NCI-H774 (cell line): ENCODE results near the gene SPPL3.
A peak's percentile ranks its signal among the peaks of the same experiment; 100 is the strongest.
"Not testable (repeated sequence)": the region's sequence is repeated elsewhere in the genome, so short reads cannot be mapped to it uniquely, and the experiment has no call there.

Experiments
- DNase-seq: peaks from one replicate; lab custom pipeline; 2025; lab: John Stamatoyannopoulos, UW

The SPPL3 gene

DNA sequence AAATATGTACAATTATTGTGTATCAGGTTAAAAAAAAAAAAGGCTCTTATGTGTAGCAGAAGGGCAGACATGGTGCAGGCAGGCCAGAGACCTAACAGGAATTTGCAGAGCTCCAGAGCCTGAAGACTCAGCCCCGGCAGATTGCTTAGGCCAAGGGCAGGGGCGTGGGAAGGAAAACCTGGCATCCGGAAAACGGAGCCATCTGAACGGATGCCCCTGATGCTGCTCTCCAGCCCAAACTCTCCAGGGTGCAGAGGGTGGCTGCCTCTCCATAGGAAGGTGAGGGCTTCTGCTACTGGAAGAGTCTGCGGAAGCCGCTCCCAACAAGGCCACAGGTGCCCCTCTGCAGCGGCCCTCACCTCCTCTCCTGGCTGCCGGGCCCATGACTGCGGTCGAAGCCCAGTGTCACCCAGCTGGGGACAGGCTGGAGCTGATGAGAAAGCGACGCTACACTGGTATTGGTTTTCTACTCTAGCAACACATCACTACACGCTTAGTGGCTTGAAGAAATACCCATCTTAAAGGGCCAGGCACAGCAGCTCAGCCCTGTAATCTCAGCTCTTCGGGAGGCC is 159.2 kb downstream of the SPPL3 start:
- no peak for DNase-seq

DNA sequence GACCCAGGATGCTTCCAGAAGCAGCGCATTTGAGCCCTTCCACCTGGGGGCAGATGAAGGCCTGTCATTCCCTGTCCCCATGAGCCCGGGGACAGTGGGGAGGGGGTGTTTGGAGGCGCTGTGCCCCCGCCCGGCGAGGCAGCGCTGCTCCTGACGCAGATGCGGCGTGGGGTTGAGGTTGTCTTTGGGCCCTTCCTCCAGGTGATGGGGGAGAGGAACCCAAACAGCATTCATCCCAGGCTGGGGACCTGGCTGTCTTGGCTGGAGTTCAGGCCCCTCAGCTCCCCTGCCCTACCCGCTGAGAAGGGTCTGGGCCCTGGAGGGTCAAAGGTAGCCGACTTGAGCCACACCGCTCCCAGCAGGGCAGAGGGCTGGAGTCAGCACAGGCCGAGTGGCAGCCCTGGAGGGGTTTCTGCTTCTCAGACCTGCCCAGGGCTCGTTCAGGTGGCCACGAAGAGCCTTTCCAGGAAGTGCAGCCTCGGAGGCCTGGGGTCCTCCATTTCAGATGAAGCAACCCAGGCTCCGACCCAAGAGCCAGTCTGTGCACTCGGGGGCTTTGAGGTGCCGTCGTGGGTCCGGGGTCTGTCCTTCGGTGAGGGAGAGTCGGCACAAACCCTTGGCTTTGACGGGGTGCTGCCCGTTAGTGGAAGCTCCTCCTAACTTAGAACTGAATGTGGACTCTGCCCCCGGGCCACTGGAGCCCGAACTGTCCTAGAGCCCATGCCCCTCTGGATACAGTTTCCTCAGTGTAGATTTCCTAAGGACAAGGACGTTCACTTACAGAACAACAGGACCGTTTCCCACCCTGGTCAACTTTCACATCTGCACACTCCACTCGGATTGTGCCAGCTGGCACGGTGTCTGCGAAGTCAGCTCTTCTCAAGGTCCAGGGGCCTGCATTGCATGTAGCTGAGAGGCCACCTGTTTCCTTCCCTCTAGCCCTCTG is 162.4 kb downstream of the SPPL3 start:
- no peak for DNase-seq

DNA sequence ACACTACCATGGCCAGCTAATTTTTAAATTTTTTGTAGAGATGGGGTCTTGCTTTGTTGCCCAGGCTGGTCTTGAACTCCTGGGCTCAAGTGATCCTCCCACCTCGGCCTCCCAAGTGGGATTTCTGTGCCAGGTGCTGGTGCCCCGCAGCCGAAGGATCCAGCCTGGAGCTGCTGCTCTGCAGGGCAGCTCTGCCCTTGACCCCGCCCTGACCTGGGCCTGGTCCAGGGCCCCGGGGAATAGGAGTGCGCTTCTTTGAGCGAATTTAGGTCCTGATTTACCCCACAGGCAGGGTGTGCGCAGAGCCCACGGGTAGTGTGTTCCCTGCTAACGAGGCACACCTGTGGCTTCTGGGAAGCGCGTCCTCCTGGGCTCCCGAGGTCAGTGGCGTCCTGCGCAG is 163.3 kb downstream of the SPPL3 start:
- DNase-seq = no peak

DNA sequence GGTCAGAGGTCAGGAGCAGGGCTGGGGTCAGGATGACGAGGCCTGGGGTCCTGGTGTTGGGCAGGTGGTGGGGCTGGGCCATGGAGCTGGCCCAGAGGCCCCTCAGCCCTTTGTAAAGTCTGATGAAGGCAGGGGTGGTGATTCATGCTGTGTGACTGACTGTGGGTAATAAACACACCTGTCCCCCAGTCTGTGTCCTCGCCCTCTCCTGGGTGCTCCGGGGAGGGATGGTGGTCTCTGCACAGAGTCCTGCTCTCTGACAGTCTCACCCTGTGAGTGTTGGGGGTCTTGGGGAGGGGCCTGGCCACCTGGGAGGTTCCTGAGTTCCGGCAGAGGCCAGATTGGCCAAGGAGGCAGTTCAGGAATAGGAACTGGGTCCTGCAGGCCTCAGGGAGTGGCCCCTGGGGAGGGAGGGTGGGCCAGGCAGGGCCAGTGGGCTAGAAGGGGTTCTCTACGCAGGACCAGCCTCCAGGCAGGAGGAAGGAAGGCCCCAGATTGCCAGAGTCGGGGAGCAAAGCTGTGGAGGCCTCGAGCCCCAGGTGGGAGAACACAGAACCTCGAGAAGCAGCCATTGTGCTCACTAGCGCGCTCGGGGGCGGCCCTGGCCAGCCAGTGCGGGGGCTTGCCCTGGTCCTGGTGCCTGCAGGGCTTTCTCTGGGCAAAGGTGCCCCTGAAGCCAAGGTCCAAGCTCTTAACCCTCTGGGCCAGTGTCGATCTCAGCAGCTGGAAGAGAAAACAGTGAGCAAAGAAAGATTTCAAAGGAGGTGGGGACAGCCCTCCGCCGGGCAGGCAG is 164.1 kb downstream of the SPPL3 start:
- DNase-seq = no peak

DNA sequence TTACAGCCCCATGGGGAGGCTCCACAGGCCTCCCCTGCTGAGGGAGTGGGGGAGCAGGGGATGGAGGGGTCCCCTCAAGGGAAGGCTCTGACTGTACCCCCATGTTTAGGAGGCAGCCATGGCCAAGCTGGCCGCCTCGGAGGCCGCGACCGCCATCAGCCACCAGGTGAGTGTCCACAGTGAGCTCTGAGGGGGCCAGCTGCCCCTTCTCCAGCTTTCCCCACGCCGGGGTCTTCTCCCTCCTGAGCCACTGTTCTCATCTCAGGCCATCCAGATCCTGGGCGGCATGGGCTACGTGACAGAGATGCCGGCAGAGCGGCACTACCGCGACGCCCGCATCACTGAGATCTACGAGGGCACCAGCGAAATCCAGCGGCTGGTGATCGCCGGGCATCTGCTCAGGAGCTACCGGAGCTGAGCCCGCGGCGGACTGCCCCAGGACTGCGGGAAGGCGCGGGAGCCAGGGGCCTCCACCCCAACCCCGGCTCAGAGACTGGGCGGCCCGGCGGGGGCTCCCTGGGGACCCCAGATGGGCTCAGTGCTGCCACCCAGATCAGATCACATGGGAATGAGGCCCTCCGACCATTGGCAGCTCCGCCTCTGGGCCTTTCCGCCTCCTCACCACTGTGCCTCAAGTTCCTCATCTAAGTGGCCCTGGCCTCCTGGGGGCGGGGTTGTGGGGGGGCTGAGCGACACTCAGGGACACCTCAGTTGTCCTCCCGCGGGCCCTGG is 165.0 kb downstream of the SPPL3 start:
- DNase-seq = no peak

DNA sequence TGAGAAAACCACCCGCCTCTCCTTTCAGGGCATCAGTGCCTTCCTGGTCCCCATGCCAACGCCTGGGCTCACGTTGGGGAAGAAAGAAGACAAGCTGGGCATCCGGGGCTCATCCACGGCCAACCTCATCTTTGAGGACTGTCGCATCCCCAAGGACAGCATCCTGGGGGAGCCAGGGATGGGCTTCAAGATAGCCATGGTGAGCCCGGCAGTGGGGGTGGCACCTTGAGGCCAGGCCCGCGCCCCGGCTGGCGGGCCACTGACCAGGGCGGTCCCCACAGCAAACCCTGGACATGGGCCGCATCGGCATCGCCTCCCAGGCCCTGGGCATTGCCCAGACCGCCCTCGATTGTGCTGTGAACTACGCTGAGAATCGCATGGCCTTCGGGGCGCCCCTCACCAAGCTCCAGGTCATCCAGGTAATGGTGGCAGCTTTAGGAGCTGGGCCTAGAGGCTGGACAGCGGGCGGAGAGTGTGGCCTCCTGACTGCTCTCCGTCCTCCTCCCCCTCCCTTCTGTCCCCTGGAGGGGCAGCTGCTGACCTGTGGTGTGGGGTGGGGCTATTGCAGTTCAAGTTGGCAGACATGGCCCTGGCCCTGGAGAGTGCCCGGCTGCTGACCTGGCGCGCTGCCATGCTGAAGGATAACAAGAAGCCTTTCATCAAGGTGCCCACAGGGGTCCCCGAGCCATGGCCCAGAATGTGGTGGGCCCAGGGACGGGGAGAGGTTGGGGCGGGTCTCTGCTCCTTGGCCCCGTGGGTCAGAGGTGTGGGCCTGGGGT is 165.7 kb downstream of the SPPL3 start:
- DNase-seq = no peak

DNA sequence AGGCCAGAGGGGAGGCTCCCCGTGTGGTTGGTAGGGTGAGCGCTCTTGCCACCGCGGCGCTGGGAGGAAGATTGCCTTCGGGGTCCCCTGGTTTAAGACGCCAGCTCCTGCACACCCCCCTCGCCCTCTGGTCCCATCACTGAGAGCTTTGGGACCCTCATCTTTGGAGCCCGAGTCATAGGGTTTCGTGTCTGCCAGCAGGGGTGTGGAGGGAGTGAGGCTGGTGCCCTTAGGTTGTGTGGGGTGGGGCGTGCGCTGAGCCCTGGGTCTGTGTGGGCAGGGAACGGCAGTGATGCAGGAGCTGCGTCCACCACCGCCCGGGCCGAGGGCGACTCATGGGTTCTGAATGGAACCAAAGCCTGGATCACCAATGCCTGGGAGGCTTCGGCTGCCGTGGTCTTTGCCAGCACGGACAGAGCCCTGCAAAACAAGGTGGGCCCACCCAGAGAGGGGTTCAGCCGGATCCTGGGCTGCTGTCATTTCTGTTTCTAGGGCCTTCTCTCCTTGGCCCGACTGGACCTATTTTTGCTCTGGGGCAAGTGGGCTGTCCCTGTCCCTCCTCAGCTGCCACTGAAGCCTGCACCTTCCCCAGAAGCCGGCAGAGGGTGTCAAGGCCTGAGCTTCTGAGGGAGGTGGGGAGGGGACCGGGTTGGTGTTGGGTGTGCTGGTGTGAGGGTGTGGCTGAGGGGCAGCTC is 166.5 kb downstream of the SPPL3 start:
- no peak for DNase-seq

DNA sequence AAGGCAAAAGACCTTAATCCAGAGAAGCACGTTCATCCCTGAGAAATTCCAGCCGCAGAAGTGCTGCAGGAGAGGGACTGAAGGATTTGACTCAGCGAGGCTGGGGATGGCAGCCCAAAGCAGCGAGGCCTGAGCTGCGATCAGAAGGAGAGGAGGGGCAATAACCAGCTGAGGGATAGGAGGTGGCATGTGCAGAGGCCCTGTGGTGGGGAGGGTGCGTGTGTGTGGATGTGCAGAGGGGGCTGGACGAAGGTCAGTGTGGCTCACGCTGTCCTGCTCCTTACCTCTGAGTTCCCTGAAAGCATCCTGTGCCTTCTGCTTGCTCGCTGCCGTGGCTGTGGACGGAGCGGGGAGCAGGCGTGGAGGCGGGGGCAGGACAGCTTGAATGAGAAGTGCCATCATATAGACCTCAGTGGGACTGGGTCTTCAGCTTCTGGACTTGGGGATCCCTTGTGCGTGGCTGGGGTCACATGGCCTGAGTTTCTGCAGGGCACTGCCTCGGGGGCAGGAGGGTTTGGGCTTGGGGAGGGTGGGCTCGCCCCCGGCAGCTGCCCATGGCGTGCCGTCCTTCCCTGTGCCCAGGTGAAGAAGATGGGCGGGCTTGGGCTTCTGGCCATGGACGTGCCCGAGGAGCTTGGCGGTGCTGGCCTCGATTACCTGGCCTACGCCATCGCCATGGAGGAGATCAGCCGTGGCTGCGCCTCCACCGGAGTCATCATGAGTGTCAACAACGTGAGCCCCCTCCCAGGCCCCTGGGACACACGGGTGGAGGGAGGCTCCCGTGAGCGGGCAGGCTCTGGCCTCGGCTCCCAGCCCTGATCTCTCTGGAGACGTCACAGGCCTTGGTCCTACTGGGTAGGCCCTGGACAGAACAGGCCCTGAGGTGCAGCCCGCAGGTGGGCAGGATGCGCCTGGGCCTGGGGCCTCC is 167.5 kb downstream of the SPPL3 start:
- DNase-seq = no peak

DNA sequence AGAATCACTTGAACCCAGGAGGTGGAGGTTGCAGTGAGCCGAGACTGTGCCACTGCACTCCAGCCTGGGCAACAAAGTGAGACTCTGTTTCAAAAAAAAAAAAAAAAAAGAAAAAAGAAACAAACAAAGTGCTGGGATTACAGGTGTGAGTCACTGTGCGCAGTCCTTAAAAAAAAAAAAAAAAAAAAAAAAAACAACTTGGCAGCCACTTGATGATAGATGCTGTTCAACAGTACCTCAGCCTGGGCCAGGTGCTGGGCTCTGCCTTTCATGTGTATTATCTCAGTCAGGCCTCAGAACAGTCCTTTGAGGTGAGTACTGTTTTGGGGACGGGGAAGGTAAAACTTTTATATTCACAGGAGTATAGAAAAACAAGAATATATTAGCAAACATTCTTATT is 169.0 kb downstream of the SPPL3 start:
- DNase-seq = no peak

DNA sequence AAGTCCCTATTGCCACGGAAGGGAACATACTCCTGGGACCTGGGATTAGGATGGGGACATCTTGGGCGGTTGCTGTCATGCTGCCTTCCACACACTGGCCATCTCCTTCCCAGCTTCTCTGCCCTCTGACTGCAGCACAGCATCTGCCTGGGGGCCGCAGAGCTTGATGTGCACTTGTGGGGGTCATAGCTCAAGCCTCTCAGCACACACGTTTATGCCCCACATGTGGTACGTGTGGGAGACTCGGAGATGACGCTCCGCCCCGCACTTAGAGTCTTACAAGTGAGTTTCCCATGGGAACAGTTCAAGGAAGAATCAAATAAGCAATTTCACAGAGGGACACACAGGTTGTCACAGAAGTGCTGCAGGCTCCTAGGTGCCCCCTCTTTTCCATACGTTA is 169.9 kb downstream of the SPPL3 start:
- DNase-seq = no peak

DNA sequence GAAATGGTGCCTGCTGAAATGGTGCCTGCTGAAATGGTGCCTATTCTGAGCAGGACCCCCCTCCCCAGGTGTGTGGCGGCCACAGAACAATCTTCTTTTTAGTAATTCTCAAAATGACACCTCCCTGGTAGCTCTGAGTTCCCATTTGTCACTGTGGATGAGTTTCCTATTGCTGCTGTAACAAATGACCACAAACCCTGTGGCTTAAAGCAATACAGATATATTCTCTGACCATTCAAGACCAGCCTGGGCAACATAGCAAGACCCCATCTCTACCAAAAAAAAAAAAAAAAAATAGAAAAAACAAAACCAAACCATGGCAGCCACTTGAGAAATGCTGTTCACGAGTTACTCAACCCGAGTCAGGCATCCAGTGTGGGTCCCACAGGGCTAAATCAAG is 170.6 kb downstream of the SPPL3 start:
- no peak for DNase-seq

DNA sequence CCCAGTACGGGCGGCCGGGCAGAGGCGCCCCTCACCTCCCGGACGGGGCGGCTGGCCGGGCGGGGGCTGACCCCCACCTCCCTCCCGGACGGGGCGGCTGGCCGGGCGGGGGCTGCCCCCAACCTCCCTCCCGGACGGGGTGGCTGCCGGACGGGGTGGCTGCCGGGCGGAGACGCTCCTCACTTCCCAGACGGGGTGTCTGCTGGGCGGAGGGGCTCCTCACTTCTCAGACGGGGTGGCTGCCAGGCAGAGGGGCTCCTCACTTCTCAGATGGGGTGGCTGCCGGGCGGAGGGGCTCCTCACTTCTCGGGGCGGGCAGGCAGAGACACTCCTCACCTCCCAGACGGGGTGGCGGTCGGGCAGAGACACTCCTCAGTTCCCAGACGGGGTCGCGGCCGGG is 172.0 kb downstream of the SPPL3 start:
- DNase-seq = not testable (repeated sequence)

DNA sequence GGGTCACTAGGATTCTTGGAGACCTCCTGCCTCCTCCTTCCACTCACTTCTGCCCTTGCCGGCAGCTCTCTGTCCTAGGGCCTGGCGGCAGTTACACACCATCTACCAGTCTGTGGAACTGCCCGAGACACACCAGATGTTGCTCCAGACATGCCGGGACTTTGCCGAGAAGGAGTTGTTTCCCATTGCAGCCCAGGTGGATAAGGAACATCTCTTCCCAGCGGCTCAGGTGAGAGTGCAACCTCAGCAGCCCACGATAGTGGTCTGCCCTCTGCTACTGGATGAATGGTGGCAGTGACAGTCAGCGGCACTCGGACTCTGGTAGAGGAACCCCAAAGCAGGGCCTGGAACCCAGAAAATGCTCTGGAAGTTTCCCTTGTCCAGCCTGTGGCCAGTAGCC is 177.2 kb downstream of the SPPL3 start:
- no peak for DNase-seq

DNA sequence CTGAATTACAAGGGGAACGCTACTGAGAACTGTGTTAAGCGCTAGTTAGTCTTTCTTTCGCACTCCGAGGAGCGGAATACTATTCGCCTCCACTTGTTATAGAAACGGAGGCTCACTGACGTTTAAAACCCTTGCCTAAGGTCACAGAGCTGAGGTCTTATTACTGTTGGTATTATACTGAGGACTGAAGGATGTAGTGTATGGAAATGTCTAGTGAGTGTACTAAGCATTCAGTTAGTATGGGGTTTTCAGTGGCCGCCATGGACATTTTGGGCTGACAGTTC is 177.7 kb downstream of the SPPL3 start:
- no peak for DNase-seq

DNA sequence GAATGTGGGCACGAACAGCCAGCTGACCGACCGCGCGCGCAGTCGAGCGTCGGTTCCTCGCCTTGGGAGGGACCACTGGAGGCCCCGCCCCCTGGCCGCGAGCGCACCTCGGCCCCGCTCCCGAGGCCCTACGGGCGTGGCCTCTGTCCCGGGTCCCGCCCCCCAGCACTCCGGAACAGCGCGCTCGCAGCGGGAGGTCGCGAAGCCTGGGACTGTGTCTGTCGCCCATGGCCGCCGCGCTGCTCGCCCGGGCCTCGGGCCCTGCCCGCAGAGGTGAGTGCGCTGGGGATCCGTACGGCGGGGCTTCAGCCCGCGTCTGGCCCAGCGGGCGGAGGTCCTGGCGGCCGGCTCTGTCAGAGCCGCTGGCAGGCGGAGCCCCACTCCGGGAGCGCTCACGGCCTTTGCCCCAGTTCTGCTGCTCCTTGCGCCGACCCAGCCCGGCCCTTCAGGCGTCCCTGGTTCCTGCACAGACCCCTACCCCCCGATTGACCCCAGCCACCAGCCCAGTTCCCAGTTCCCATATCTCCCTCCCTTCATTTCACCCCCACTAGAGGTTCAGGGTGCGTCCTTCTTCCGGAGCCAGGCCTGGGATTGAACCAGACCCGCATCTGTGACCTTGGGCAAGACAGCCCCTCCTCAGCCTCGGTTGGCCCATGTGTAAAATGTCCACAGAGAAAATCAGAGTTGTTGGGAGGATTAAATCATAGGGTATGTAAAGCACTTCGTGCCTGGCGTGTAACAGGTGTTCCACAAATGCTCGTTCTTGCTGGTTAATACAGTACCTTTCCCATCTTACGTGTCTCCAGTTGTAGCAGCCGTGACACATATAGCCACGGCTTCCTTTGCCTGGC is 178.3 kb downstream of the SPPL3 start, which contains the start of gene ACADS:
ACADS (plus strand) TSS at position 168 of the 851 bp plus-strand sequence; CDS start at position 228, 60 bp downstream.
- DNase-seq = peak; percentile 92

DNA sequence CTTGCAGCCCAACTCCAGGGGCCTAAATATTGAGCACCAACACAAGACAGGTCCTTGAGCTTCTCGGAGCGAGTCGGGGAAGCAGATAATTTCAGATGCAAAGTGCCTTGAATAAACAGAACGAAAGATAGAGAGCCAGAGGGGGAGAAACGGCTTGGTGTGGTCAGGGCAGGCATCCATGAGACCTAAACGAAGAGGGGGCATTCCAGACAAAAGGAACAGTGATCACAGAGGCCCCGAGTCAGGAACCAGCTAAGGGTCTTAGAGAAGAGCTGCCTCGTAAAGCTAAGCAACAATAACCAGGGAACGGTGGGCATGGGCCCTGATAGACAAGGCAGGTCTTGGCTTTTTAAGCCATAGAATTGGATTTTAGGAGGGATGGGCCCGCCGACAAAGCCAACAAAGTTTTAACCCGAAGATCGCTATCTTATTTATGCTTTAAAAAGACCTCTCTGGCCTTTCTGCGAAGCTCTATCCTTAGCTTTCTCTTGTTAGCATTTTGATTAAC is 179.0 kb downstream of the SPPL3 start:
- no peak for DNase-seq

DNA sequence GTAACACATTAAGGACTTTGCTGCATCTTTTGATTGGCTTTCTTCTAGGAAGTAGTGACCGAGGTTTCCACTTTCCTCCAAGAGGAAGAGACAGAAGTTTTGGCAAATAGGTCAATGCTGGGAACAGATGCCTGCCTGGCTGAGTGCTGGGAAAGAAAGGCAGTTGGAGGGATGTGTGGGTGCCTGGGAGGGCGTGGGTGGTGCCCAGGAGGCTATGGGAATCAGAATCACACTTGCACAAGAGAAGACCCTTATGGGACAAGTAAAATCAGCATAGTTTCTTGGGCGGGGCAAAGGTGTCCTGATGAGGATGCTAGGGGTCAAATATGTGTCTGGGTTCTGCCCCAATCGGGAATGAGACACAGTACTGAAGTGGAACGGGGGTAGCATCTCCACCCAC is 179.4 kb downstream of the SPPL3 start:
- no peak for DNase-seq

DNA sequence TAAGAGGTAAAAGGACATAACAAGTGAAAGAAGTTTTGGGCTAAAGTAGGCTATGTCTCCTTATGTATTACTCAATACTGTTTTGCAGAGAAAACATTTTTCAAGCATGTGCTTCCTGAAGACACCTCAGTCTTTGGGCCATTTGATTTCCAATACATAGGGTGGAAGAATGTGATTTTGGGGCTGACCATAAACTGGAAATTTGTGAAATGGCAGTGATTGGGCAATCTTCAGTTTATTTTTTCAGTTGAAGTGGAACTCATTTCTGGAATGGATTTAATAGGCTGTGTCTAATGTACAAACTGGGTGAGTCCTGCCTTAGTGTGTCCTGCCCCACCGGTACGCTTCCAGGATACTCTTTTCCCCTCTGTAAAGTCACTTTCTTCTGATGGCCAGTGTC is 181.4 kb downstream of the SPPL3 start:
- no peak for DNase-seq

DNA sequence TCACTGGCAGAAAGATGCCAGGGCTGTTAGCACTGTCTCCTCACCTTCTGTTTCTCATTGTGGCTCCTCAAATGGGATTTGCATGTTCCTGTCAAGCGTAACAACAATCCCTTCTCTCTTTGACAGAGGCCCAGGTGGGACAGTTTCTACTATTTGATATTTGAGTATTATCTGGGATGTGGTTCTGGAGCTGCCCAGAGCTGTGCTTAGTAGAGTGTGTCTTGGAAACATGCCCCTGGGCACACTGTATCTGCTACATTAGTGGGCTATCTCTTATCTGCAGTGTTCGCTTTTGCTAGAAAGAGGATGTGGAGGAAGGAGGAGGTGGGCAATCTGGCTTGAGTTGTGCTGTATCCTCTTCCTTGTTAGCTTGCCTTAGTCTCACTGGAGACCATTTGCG is 182.3 kb downstream of the SPPL3 start:
- no peak for DNase-seq
